ENCODE data around the gene CTNNA1. TPM values are rescaled to one million over a fixed set of nuclear protein-coding genes. Genes with fewer than 3 reads are reported as not detected.

Gene CTNNA1
- total RNA-seq, 4 donors from 2014 or later, result 92.6 to 164 (median 114) TPM

DNA sequence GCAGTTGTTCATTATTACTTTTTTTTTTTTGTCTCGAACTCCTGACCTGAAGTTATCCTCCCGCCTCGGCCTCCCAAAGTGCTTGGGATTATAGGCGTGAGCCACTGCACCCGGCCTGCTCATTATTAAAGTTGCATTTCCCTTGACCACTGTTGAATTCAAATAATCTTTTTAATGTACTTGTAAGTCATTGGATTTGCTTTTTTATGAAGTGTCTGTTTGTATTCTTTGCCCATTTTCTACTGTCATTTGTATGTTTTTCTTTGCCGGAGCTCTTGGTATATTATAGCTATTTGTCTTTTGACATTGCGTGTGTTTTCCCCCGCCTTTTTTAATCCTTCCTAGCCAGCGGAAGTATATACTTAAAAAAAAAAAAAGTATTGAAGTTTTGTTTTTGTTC is 99.9 kb downstream of the CTNNA1 start:
- ATAC-seq (no peak), DNase-seq (no peak)
- in situ Hi-C loops (cut with MboI; ENCODE audit: low sequenced_read_pairs in 4 of 4) (no loop called here), intact Hi-C loops (cut with DNase I; ENCODE audit: low total_unique reads) (no loop called here)
- Histone ChIP-seq H3K27ac (no peak overlapping the region), H3K36me3 (no peaks in the 10 kb centered on the region), H3K4me3 (no peak overlapping the region), H3K4me1 (peaks cover 6 to 26% of the 10 kb centered on the region in 2 donors), H3K9me3 (no peaks in the 10 kb centered on the region), H3K27me3 (no peaks in the 10 kb centered on the region)
- no peak for TF ChIP-seq POLR2A (IDR thresholded peaks at IDR 0.05)
- TF ChIP-seq, protein P1, sequence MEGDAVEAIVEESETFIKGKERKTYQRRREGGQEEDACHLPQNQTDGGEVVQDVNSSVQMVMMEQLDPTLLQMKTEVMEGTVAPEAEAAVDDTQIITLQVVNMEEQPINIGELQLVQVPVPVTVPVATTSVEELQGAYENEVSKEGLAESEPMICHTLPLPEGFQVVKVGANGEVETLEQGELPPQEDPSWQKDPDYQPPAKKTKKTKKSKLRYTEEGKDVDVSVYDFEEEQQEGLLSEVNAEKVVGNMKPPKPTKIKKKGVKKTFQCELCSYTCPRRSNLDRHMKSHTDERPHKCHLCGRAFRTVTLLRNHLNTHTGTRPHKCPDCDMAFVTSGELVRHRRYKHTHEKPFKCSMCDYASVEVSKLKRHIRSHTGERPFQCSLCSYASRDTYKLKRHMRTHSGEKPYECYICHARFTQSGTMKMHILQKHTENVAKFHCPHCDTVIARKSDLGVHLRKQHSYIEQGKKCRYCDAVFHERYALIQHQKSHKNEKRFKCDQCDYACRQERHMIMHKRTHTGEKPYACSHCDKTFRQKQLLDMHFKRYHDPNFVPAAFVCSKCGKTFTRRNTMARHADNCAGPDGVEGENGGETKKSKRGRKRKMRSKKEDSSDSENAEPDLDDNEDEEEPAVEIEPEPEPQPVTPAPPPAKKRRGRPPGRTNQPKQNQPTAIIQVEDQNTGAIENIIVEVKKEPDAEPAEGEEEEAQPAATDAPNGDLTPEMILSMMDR (IDR thresholded peaks at IDR 0.05 in 4 of 5, conservative IDR thresholded peaks at IDR 0.05 in 1 of 5), result no peak

DNA sequence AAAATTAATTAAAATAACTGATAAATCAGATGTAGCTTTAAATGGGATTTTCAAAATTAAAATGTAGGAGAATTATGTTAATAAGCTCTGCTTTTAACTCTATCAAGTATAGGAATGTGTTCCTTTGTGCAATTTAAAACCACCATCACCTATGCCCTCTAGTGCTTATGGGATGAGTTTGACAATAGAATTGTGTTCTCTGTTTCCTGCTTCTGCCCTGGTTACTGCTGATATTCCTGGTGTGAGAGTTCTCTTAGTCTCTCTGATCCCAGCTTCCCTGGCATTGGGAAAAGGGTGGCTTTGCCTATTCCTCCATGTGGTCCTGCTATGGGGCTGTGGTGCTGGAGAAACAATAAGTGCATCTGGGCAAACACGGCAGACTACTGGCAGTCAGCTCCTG is 113.8 kb downstream of the CTNNA1 start:
- ATAC-seq, result no peak
- intact Hi-C loops (cut with DNase I; ENCODE audit: low total_unique reads), result no loop called here

GRCh38 chr5:138869038-138869437 is 115.8 kb downstream of the CTNNA1 start:
- ATAC-seq (no peak), DNase-seq (no peak)
- Histone ChIP-seq H3K4me3 (no peak overlapping the region), H3K27me3 (no peaks in the 10 kb centered on the region), H3K36me3 (no peaks in the 10 kb centered on the region), H3K9me3 (no peaks in the 10 kb centered on the region), H3K27ac (no peak overlapping the region), H3K4me1 (peaks cover 33 to 50% of the 10 kb centered on the region in 2 donors)
- in situ Hi-C loops (cut with MboI; ENCODE audit: low sequenced_read_pairs in 4 of 4) (no loop called here), intact Hi-C loops (cut with DNase I; ENCODE audit: low total_unique reads) (no loop called here)
- TF ChIP-seq POLR2A (IDR thresholded peaks at IDR 0.05), result no peak
- TF ChIP-seq, protein P1 (IDR thresholded peaks at IDR 0.05 in 4 of 5, conservative IDR thresholded peaks at IDR 0.05 in 1 of 5), result no peak

More for the DNA sequence above, 113.8 kb downstream of the CTNNA1 start:
- TF ChIP-seq, protein P1 (IDR thresholded peaks at IDR 0.05 in 4 of 5, conservative IDR thresholded peaks at IDR 0.05 in 1 of 5), result no peak
- TF ChIP-seq POLR2A (IDR thresholded peaks at IDR 0.05), result no peak
- H3K36me3 ChIP-seq, result no peaks in the 10 kb centered on the region
- H3K27ac ChIP-seq, result no peak overlapping the region
- H3K9me3 ChIP-seq, result peaks cover 0 to 4% (median 0%) of the 10 kb centered on the region in 3 donors
- DNase-seq, result no peak
- no peaks in the 10 kb centered on the region for H3K27me3 ChIP-seq
- peaks cover 22 to 33% of the 10 kb centered on the region in 2 donors for H3K4me1 ChIP-seq
- H3K4me3 ChIP-seq, result no peak overlapping the region
- in situ Hi-C loops (cut with MboI; ENCODE audit: low sequenced_read_pairs in 4 of 4), result no loop called here

- TF ChIP-seq, protein P1 (IDR thresholded peaks at IDR 0.05 in 4 of 5, conservative IDR thresholded peaks at IDR 0.05 in 1 of 5), result no peak
- no peak for TF ChIP-seq POLR2A (IDR thresholded peaks at IDR 0.05)
- Histone ChIP-seq H3K27ac (no peak overlapping the region), H3K9me3 (no peaks in the 10 kb centered on the region), H3K4me1 (peaks cover 36 to 59% of the 10 kb centered on the region in 2 donors), H3K4me3 (no peak overlapping the region), H3K36me3 (no peaks in the 10 kb centered on the region), H3K27me3 (no peaks in the 10 kb centered on the region)
- no peak for DNase-seq
- ATAC-seq, result no peak
- in situ Hi-C loops (cut with MboI; ENCODE audit: low sequenced_read_pairs in 4 of 4), result no loop called here
- intact Hi-C loops (cut with DNase I; ENCODE audit: low total_unique reads), result no loop called here
These were observed 116.7 kb downstream of the CTNNA1 start for GRCh38 chr5:138869763-138870500.
